Brain microvascular endothelial cell (primary cell): ENCODE data around the gene BACH2.

Experiments used
- DNase-seq: peaks from one replicate; pipeline ENCODE4 v3.0.0-alpha.2; 2020
- H3K27ac ChIP-seq: fragments of 250-450 bp; sonication (Bioruptor Pico); 2 replicates; pipeline ENCODE4 v1.5.1; 2020; ENCODE audit warnings: mild to moderate bottlenecking, moderate library complexity
- H3K27me3 ChIP-seq: fragments of 250-450 bp; sonication (Bioruptor Pico); replicated peaks from 2 replicates; pipeline ENCODE4 v1.5.1; 2020; ENCODE audit warnings: mild to moderate bottlenecking
- H3K36me3 ChIP-seq: fragments of 250-450 bp; sonication (Bioruptor Pico); replicated peaks from 2 replicates; pipeline ENCODE4 v1.5.1; 2020; ENCODE audit warnings: mild to moderate bottlenecking
- H3K4me3 ChIP-seq: 2 replicates; pipeline ENCODE4 v1.5.1; 2011; ENCODE audit warnings: low read depth, mild to moderate bottlenecking, control low read depth, low read length, moderate library complexity
- in situ Hi-C: cut with HindIII; loops from 2 replicates; pipeline ENCODE4 v1.10.0; 2017; ENCODE audit warnings: low sequenced_read_pairs, low pct_ligation_motif_present
- TF ChIP-seq, protein P1 (sequence below): IDR thresholded peaks from 2 replicates; pipeline ENCODE4 v1.5.1; 2011; ENCODE audit warnings: low read depth, mild to moderate bottlenecking, moderate library complexity, low read length, control low read depth, inconsistent platforms; ENCODE audit errors: missing control alignments

Gene BACH2

DNA sequence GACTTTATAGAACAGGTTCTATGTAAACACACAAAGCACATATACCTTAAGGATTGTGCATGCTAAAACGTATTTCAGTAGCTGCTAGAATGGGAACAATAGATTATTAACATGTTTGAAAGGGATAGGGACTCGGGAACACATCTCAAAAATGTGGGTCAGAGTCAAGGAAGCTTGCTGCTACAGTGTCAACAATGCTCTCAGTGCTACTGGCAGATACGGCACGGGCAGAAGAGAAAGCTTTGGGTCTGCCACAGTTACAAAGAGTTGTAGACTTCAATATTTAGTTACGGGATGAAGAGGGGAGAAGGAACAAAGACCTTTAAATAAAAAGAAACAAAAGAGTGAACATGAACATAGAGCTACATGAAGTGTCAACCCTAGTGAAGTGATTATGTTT lies 170.5 kb downstream of the BACH2 start:
- no peak for DNase-seq
- H3K36me3 ChIP-seq: no peaks in the 10 kb centered on the region
- no peak overlapping the region for H3K4me3 ChIP-seq
- H3K27me3 ChIP-seq: no peaks in the 10 kb centered on the region
- no peak overlapping the region for H3K27ac ChIP-seq
- TF ChIP-seq, protein P1, sequence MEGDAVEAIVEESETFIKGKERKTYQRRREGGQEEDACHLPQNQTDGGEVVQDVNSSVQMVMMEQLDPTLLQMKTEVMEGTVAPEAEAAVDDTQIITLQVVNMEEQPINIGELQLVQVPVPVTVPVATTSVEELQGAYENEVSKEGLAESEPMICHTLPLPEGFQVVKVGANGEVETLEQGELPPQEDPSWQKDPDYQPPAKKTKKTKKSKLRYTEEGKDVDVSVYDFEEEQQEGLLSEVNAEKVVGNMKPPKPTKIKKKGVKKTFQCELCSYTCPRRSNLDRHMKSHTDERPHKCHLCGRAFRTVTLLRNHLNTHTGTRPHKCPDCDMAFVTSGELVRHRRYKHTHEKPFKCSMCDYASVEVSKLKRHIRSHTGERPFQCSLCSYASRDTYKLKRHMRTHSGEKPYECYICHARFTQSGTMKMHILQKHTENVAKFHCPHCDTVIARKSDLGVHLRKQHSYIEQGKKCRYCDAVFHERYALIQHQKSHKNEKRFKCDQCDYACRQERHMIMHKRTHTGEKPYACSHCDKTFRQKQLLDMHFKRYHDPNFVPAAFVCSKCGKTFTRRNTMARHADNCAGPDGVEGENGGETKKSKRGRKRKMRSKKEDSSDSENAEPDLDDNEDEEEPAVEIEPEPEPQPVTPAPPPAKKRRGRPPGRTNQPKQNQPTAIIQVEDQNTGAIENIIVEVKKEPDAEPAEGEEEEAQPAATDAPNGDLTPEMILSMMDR: no peak
- in situ Hi-C loops: no loop called here

DNA sequence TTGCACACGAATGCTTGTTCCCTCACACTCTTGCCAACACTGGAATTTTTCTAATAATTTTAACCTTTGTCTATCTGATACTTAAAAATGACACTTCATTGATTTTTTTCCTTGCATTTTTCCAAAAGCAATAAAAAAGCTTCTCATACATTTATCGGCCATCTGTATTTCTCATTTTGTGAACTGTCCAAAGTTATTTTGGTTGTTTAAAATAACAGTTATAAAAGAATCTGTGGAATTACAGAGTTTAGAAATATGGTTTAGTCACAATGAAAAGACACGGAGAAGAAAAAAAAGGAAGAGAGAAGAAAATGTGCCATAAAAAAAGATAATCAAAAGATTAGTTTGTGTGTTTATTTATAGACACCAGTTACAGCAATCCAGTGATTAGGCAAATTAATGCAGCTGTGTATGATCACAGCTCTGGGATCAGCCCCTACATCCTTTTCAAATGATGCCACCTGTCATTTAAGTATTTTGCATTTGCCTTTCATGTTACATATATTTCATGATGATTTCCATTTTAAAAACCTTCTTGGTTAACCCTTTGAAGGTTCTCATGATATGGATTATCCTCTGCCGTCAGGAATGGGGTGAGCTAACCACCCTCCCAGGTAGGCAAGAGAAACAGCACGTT lies 171.7 kb downstream of the BACH2 start:
- Histone ChIP-seq H3K27ac (no peak overlapping the region), H3K36me3 (no peaks in the 10 kb centered on the region), H3K27me3 (no peaks in the 10 kb centered on the region), H3K4me3 (no peak overlapping the region)
- TF ChIP-seq, protein P1: no peak
- no peak for DNase-seq
- in situ Hi-C loops: no loop called here

DNA sequence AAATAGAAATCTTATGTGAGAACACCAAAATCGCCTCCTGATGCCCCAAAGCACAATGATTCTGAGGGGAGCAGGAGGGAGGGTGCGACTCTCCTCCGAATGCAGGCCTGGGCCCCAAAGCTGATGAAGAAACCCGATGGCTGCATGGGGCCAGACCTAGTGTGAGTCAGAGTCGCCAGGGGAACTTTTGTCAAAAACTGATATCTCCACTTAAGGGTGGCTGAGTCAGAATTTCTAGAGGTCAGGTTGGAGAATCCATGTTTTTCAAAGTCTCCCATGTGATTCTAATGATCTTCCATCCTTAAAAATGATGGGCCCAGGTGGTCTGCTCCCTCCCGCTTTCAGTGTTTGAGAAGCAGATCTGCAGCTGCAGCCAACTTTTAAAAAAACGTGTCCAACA lies 172.8 kb downstream of the BACH2 start:
- in situ Hi-C loops: no loop called here
- Histone ChIP-seq H3K27ac (no peak overlapping the region), H3K27me3 (no peaks in the 10 kb centered on the region), H3K4me3 (no peak overlapping the region), H3K36me3 (no peaks in the 10 kb centered on the region)
- DNase-seq: no peak
- TF ChIP-seq, protein P1: no peak

DNA sequence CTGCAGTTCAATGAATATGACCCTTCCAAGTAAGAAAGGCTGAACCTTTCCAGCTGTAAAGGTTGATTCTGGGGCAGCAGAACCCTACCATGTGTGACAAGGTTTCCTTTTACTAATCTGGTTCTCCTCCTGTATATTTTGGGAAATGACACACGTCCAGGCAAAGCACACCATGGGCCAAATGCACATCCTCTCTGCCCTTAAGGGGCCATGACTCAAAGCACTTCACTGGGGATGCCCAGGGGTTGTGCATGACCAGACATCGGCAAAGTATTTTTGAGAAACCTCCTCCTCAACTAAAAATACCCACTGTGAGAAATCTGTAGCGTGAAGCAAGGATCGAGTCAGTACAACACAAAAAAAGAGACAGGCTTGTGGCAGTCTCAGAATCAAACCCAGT lies 174.7 kb downstream of the BACH2 start:
- in situ Hi-C loops: no loop called here
- DNase-seq: no peak
- TF ChIP-seq, protein P1: no peak
- Histone ChIP-seq H3K27ac (no peak overlapping the region), H3K4me3 (no peak overlapping the region), H3K27me3 (no peaks in the 10 kb centered on the region), H3K36me3 (no peaks in the 10 kb centered on the region)

DNA sequence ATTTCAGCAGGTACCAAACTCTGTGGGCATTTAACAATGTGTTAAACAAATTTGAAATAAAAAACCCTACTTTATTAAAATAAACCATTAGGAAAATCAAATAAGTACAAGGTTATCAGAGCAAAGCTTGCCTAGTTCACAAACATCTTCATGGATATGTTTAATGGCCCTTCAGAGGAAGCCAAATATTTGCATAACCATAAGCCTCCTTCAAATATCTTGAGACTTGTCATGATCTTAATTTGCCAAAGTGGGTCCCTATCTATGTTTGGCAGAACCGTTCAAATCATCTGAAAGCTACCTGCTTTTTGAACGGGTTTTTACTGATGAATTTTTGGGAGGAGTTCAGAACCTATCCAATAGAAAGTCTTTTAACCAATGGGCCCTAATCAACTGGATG lies 176.3 kb downstream of the BACH2 start:
- TF ChIP-seq, protein P1: no peak
- H3K27me3 ChIP-seq: no peaks in the 10 kb centered on the region
- H3K36me3 ChIP-seq: no peaks in the 10 kb centered on the region
- no peak overlapping the region for H3K4me3 ChIP-seq
- H3K27ac ChIP-seq: no peak overlapping the region
- DNase-seq: no peak
- in situ Hi-C loops: no loop called here

DNA sequence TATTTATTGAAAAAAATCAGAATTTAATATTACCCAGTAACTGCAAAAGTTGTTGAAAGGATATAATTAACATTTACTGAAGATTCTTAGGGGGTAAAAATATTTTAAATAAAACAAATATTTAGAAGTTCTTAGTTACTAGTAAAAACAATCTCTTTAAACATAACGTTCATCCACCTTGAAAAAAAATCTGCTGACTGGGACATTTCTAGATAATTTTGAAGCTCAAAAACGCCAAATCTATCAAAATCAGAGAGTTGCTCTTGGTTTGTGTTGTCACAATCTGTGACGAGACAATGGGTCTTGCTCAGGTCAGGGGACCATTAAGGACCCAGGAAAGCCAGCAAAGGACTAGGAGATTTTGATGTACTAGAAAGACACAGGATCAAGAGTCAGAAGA lies 177.0 kb downstream of the BACH2 start:
- Histone ChIP-seq H3K27ac (no peak overlapping the region), H3K4me3 (no peak overlapping the region), H3K27me3 (no peaks in the 10 kb centered on the region), H3K36me3 (no peaks in the 10 kb centered on the region)
- in situ Hi-C loops: no loop called here
- DNase-seq: no peak
- TF ChIP-seq, protein P1: no peak
